GM19438 (cell line): Measurements from ENCODE around the gene SKOR2.

Source experiments
- ATAC-seq: cut with Tn5 transposase; IDR thresholded peaks from one replicate; pipeline ENCODE4 v1.9.1; 2021; ENCODE audit warnings: low read depth; ENCODE audit not compliant: unreplicated experiment

Gene SKOR2, protein sequence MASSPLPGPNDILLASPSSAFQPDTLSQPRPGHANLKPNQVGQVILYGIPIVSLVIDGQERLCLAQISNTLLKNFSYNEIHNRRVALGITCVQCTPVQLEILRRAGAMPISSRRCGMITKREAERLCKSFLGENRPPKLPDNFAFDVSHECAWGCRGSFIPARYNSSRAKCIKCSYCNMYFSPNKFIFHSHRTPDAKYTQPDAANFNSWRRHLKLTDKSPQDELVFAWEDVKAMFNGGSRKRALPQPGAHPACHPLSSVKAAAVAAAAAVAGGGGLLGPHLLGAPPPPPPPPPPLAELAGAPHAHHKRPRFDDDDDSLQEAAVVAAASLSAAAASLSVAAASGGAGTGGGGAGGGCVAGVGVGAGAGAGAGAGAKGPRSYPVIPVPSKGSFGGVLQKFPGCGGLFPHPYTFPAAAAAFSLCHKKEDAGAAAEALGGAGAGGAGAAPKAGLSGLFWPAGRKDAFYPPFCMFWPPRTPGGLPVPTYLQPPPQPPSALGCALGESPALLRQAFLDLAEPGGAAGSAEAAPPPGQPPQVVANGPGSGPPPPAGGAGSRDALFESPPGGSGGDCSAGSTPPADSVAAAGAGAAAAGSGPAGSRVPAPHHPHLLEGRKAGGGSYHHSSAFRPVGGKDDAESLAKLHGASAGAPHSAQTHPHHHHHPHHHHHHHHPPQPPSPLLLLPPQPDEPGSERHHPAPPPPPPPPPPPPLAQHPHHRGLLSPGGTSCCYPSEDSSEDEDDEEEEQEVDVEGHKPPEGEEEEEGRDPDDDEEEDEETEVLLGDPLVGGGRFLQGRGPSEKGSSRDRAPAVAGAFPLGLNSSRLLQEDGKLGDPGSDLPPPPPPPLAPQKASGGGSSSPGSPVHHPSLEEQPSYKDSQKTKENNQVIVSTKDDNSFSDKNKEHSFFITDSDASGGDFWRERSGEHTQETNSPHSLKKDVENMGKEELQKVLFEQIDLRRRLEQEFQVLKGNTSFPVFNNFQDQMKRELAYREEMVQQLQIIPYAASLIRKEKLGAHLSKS

GRCh38 chr18:47251289-47252120, at the start of gene SKOR2:
TSS of gene SKOR2 (minus strand) at chr18:47251660. CDS start at chr18:47249183, 2,477 bp downstream.
- no peak for ATAC-seq

GRCh38 chr18:47296462-47296861, 45.0 kb upstream of the SKOR2 start:
- no peak for ATAC-seq

GRCh38 chr18:47294801-47295200, 43.3 kb upstream of the SKOR2 start:
- no peak for ATAC-seq

DNA sequence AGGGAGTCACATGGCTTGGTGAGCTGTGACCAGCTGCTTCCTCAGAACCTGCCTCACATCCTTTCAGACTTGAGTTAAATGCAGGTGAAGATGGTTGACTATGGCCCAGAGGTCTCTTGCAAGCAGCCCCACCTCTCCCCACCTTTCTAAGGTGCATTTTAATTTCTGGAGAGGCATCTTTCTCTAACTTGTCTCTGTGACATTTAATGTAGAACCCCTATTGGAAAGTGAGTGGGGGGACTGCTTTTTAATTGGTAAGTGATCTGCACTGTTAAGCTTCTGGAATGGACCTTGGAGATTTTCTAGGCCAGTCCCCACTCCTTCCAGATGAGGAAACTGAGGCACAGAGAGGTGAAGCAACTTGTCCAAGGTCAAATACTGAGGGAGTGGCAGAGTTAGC, 37.3 kb upstream of the SKOR2 start:
- no peak for ATAC-seq

- ATAC-seq, result no peak
These were observed 36.6 kb upstream of the SKOR2 start for GRCh38 chr18:47287911-47288585.

DNA sequence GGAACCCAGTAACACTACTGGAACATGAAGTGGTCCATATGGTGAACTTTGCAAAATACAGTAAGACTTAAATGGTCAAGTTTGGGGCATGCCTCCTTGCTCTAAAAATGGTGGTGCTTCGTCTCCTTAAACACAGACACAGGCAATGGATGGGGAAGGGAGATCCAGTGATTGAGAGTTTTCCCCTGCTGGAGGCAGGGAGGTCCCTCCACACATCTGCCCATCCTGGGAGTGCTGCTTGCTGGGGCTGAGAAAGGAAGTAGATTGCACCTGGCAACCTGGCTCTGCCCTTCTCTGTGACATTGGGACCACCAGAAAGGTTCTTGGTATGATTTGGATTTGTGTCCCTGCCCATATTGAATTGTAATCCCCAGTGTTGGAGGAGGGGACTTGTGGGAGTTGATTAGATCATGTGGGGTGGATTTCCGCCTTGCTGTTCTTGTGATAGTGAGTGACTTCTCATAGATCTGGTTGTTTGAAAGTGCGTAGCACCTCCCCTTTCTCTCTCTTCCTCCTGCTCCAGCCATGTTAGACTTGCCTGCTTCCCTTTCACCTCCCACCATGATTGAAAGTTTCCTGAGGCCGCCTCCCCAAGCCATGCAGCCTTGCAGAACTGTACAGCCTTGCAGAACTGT, 35.4 kb upstream of the SKOR2 start:
- no peak for ATAC-seq

- no peak for ATAC-seq
These were observed 34.0 kb upstream of the SKOR2 start for GRCh38 chr18:47285456-47285855.

- no peak for ATAC-seq
These were observed 33.4 kb upstream of the SKOR2 start for GRCh38 chr18:47284721-47285395.

GRCh38 chr18:47283476-47283875, 32.0 kb upstream of the SKOR2 start:
- no peak for ATAC-seq

- no peak for ATAC-seq
These were observed 28.7 kb upstream of the SKOR2 start for GRCh38 chr18:47280121-47280520.

GRCh38 chr18:47274961-47275360, 23.5 kb upstream of the SKOR2 start:
- no peak for ATAC-seq

DNA sequence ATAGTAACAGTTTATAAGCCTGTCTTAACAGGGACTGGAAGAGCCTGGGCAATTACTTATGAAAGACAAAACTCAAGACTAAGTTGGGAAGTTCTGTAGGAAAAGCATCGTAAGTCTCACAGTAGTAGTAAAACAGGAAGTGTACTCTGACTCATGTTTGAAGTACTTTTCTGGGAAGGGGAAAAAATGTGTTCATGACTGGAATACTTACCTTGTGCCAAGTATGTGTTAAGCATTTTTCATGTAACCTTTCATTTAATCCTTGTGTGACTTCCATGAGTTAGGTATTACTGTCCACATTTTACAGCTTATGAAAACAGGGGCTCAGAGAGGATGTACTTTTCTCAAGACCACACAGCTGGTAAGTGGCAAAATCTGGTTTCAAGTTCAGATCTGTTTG, 13.7 kb upstream of the SKOR2 start:
- ATAC-seq, result no peak

DNA sequence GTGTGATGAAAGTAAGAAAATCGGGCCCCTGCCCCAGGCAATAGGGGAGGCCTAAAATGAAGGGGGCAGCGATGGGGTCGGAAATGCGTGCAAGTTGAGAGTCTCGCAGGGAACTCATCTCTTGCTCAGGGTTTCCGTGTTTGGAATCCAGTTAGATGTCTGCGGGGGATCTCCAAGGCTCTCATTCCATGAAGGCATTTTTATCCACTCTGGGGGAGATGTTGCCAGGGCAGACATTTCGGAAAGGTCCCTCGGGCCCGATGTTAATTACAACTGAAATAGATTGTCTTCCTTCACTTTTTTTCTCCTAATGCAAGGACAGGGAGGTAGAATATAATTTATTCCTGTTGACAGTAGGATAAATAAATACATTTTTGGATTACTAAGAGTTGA, 12.8 kb upstream of the SKOR2 start:
- ATAC-seq, result no peak

GRCh38 chr18:47263430-47264307, 12.2 kb upstream of the SKOR2 start:
- no peak for ATAC-seq

DNA sequence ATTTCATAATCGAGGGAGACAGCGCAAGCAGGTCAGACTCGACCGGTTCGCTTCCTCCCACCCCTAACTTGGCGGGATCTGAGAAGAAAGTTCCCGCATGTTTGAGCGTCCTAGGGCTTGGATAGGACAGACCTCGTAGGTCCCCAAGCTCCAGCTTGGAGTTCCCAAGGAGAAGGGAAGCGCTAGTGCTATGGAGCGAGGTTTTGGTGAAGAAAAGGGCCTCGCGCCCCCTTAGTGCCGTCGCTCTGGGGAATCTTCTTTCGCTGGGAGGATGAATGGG, 11.6 kb upstream of the SKOR2 start:
- no peak for ATAC-seq

- ATAC-seq, result no peak
These were observed 11.1 kb upstream of the SKOR2 start for GRCh38 chr18:47262301-47263149.

- ATAC-seq, result no peak
These were observed 10.4 kb upstream of the SKOR2 start for GRCh38 chr18:47261902-47262300.
